ENCODE measurements around the gene EHBP1L1. TPM values are rescaled to one million over a fixed set of nuclear protein-coding genes. Genes with fewer than 3 reads are reported as not detected.

Gene EHBP1L1
- total and polyA plus RNA-seq, 2 of the 8 experiments (the other 6 are each of a cell fraction or from before 2014, with no cell fraction given): 4.3 to 6.6 TPM

- TF ChIP-seq GABPA (IDR thresholded peaks at IDR 0.05; ENCODE audit: borderline replicate concordance, insufficient read depth, low read length) (no peak), SIX5 (IDR thresholded peaks at IDR 0.05; ENCODE audit: low read depth, low read length) (no peak), JUND (IDR thresholded peaks at IDR 0.05; ENCODE audit: low read length) (no peak), E2F6 (IDR thresholded peaks at IDR 0.05) (no peak), RNF2 (IDR thresholded peaks at IDR 0.05; ENCODE audit: borderline replicate concordance, low read depth, low read length, missing control alignments, poor library complexity, severe bottlenecking) (no peak)
These were observed 19.9 kb downstream of the EHBP1L1 start, which contains the start of gene KCNK7 (continued) for GRCh38 chr11:65595543-65596281.
